Measurements from ENCODE around the gene PCSK6.

Gene PCSK6

GRCh38 chr15:101410612-101411011 is 78.9 kb downstream of the PCSK6 start:
- CTCF ChIA-PET, result interaction anchor here (0.6 kb wide), 1 partner anchor 94 kb away, joined by 4 read pairs; no protein-coding TSS in a partner anchor
- POLR2A ChIA-PET, result no interaction called here
- TF ChIP-seq PKNOX1 (IDR thresholded peaks at IDR 0.05) (no peak), BHLHE40 (IDR thresholded peaks at IDR 0.05; ENCODE audit: borderline replicate concordance) (no peak)

DNA sequence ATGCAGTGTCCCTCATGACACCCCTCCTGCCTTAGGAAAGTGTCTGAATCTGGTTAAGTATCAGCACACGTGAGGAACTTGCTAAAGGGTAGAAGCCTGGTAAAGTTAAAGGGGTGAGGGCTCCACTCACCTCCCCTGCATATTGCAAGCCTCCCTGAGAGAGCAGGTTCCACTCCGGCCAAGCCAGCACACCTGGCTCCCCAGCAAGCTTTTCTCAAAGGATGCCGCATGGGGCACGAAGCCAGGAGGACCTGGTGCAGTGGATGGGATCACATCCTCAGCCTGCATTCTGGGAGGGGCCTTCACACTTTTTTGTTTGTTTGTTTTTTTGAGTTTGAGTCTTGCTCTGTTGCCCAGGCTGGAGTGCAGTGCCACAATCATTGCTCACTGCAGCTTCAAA is 79.9 kb downstream of the PCSK6 start:
- ChIA-PET POLR2A (no interaction called here), CTCF (no interaction called here)
- TF ChIP-seq LEF1 (IDR thresholded peaks at IDR 0.05; ENCODE audit: borderline replicate concordance) (no peak), FOXK2 (IDR thresholded peaks at IDR 0.05) (no peak), CTBP1 (IDR thresholded peaks at IDR 0.05; ENCODE audit: borderline replicate concordance) (no peak), BHLHE40 (IDR thresholded peaks at IDR 0.05; ENCODE audit: borderline replicate concordance) (no peak), PKNOX1 (IDR thresholded peaks at IDR 0.05) (no peak), NFRKB (IDR thresholded peaks at IDR 0.05) (no peak), ELF4 (IDR thresholded peaks at IDR 0.05) (no peak), ZNF384 (IDR thresholded peaks at IDR 0.05) (no peak), HDGF (IDR thresholded peaks at IDR 0.05; ENCODE audit: borderline replicate concordance) (no peak), FOXM1 (IDR thresholded peaks at IDR 0.05; ENCODE audit: borderline replicate concordance) (no peak), FOXA1 (IDR thresholded peaks at IDR 0.05) (no peak), SUZ12 (IDR thresholded peaks at IDR 0.05) (no peak), L3MBTL2 (conservative IDR thresholded peaks at IDR 0.05) (no peak), ARNT (IDR thresholded peaks at IDR 0.05) (no peak)
- DNase-seq (ENCODE audit: extremely low spot score), result no peak

More at GRCh38 chr15:101410612-101411011, 78.9 kb downstream of the PCSK6 start:
- DNase-seq (ENCODE audit: extremely low spot score), result no peak

DNA sequence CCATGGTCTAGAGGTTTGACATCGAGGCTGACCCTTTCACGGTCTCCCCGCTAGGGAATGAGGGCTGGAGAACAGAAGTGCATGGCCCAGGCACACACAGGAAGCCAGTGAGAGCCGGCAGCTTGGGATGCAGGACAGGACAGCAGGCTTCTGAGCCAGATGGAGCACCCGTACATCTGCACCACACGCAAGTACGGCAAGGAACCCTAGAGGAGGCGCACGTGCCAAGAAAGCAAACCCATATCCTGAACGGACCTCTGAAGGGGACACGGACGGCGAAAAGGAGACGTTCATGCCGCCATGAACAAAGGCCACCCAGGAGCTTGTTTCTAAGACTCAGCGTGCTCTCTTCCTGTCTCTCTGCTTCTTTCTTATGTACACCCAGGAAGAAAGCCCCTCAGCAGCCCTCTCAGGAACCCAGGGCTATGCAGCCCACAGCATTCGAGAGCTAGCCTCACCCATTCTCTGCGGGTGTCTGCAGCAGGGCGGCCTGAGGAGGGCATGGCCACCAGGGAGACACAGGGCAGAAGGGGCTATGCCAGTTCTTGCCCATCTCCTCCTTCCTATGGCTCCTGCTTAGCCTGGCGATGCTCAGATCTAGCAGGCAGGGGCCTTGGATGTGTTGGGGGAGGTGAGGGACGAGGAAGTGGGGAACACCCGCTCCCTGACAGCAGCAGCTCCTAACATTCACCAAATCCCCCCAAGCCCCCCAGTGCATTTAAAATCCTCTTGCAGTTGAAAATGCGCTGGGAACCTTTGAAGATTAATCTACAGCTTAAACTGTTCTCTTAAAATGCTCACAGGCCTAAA is 81.3 kb downstream of the PCSK6 start:
- ChIA-PET POLR2A (no interaction called here), CTCF (no interaction called here)
- TF ChIP-seq ZNF384 (IDR thresholded peaks at IDR 0.05) (no peak), LEF1 (IDR thresholded peaks at IDR 0.05; ENCODE audit: borderline replicate concordance) (no peak), SP1 (IDR thresholded peaks at IDR 0.05) (no peak), L3MBTL2 (conservative IDR thresholded peaks at IDR 0.05) (no peak), BHLHE40 (IDR thresholded peaks at IDR 0.05; ENCODE audit: borderline replicate concordance) (no peak), SUZ12 (IDR thresholded peaks at IDR 0.05) (no peak), CTBP1 (IDR thresholded peaks at IDR 0.05; ENCODE audit: borderline replicate concordance) (no peak), FOXM1 (IDR thresholded peaks at IDR 0.05; ENCODE audit: borderline replicate concordance) (no peak)
- DNase-seq (ENCODE audit: extremely low spot score), result no peak

GRCh38 chr15:101407439-101407838 is 82.1 kb downstream of the PCSK6 start:
- no peak for DNase-seq (ENCODE audit: extremely low spot score)
- ChIA-PET POLR2A (no interaction called here), CTCF (no interaction called here)
- TF ChIP-seq CTBP1 (IDR thresholded peaks at IDR 0.05; ENCODE audit: borderline replicate concordance) (no peak), PKNOX1 (IDR thresholded peaks at IDR 0.05) (no peak), LEF1 (IDR thresholded peaks at IDR 0.05; ENCODE audit: borderline replicate concordance) (no peak), FOXM1 (IDR thresholded peaks at IDR 0.05; ENCODE audit: borderline replicate concordance) (no peak), SP1 (IDR thresholded peaks at IDR 0.05) (no peak), ELF4 (IDR thresholded peaks at IDR 0.05) (no peak), TARDBP (IDR thresholded peaks at IDR 0.05) (no peak)

DNA sequence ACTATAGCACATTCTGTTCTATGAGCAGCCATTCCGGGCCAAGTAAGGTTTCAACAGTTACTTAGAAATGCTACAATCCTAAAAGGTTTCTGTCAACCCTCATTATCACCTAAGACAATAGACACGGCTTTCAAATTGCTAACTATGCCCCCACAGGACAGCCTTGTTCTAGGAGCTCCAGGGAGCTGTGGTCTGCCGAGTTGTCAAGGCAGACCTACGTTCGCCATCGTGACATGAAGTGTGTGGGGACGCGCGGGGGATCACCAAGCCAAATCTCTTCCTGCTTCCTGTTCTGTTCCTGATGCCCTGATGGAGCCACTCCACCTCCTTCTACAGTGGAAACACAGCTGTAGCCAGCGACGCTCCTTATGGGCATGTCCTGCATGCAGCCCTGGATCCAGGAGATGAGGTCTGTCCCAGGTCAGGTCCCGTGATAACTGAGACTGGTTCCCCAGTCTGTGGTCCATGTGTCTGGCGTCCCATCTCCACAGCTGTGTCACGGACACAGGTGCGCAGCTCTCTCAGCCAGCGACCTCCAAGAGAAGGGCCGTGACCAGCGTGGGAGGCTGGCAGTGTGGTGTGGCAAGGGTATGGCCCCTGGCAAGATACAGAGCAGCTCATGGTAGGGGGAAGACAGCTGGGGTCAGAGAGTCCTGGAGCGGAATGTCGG is 82.8 kb downstream of the PCSK6 start:
- ChIA-PET POLR2A (no interaction called here), CTCF (no interaction called here)
- TF ChIP-seq L3MBTL2 (conservative IDR thresholded peaks at IDR 0.05) (no peak), BHLHE40 (IDR thresholded peaks at IDR 0.05; ENCODE audit: borderline replicate concordance) (no peak), FOXA1 (IDR thresholded peaks at IDR 0.05) (no peak), ELF4 (IDR thresholded peaks at IDR 0.05) (no peak), HDGF (IDR thresholded peaks at IDR 0.05; ENCODE audit: borderline replicate concordance) (no peak), ARNT (IDR thresholded peaks at IDR 0.05) (no peak), PKNOX1 (IDR thresholded peaks at IDR 0.05) (no peak), TARDBP (IDR thresholded peaks at IDR 0.05) (no peak)
- no peak for DNase-seq (ENCODE audit: extremely low spot score)

DNA sequence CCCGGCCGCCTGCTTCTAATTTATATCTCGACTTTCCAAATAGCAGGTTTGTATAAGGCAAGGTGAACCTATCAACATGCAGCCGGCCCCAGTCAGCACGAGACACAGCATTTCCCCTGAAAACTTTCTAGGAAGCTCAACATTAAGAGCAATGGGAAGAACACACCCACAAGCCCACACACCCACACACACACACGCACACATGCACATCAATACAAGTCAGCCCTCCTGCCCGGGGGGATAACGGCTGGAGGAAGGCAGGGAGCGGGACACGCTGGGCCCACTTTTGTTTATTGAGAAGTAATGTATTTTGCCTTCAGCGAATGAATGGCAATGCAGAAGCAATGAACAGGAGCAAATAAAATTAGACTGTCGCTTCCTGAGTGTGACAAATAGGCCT is 83.5 kb downstream of the PCSK6 start:
- POLR2A ChIA-PET, result no interaction called here

More for the DNA sequence above, 83.5 kb downstream of the PCSK6 start:
- DNase-seq (ENCODE audit: extremely low spot score), result no peak
- CTCF ChIA-PET, result no interaction called here
- TF ChIP-seq PKNOX1 (IDR thresholded peaks at IDR 0.05) (no peak), ZNF384 (IDR thresholded peaks at IDR 0.05) (no peak), L3MBTL2 (conservative IDR thresholded peaks at IDR 0.05) (no peak), SUZ12 (IDR thresholded peaks at IDR 0.05) (no peak), FOXM1 (IDR thresholded peaks at IDR 0.05; ENCODE audit: borderline replicate concordance) (no peak), SP1 (IDR thresholded peaks at IDR 0.05) (no peak), ARNT (IDR thresholded peaks at IDR 0.05) (no peak), CTBP1 (IDR thresholded peaks at IDR 0.05; ENCODE audit: borderline replicate concordance) (no peak), ELF4 (IDR thresholded peaks at IDR 0.05) (no peak), TARDBP (IDR thresholded peaks at IDR 0.05) (no peak), FOXK2 (IDR thresholded peaks at IDR 0.05) (no peak), FOXA1 (IDR thresholded peaks at IDR 0.05) (no peak), HDGF (IDR thresholded peaks at IDR 0.05; ENCODE audit: borderline replicate concordance) (no peak), NFRKB (IDR thresholded peaks at IDR 0.05) (no peak), BHLHE40 (IDR thresholded peaks at IDR 0.05; ENCODE audit: borderline replicate concordance) (no peak), LEF1 (IDR thresholded peaks at IDR 0.05; ENCODE audit: borderline replicate concordance) (no peak)
